SH-SY5Y (cell line): ENCODE measurements around the gene GHR.

Experiments used
- GATA2 ChIP-seq: IDR thresholded peaks from 2 replicates; pipeline ENCODE4 v1.6.1; 2011; ENCODE audit warnings: mild to moderate bottlenecking, low read depth, low read length
- GATA3 ChIP-seq: IDR thresholded peaks from 2 replicates; pipeline ENCODE4 v1.6.1; 2011; ENCODE audit warnings: low read depth, mild to moderate bottlenecking, low read length, moderate library complexity

- TF ChIP-seq GATA3: no peak
- no peak for TF ChIP-seq GATA2
Observed at GRCh38 chr5:42392917-42393316, 30.3 kb upstream of the GHR start.
